Erythroblast (primary cell): Measurements from ENCODE around the gene SPCS2.

Experiments
- GATA1 ChIP-seq: IDR thresholded peaks from 2 replicates; pipeline ENCODE4 v1.6.1; 2011; ENCODE audit warnings: low read depth, mild to moderate bottlenecking, control low read depth, low read length, moderate library complexity
- POLR2A ChIP-seq: IDR thresholded peaks from 2 replicates; pipeline ENCODE4 v1.6.1; 2011; ENCODE audit warnings: mild to moderate bottlenecking, low read length

GRCh38 chr11:74981888-74982287, 32.8 kb downstream of the SPCS2 start:
- TF ChIP-seq POLR2A = no peak
- TF ChIP-seq GATA1 = no peak
